ENCODE results near the gene NAB2. TPM values are rescaled to one million over a fixed set of nuclear protein-coding genes. Genes with fewer than 3 reads are reported as not detected.

NAB2 gene
- polyA plus RNA-seq, 2 of the 4 experiments (the other 2 are of a cell fraction): 8.6 to 9.8 TPM

GRCh38 chr12:57131896-57132744 is 43.2 kb downstream of the NAB2 start (continued):
- TF ChIP-seq PBX3 (IDR thresholded peaks at IDR 0.05) (no peak), BHLHE40 (IDR thresholded peaks at IDR 0.05; ENCODE audit: low read depth, low read length) (no peak), NFE2L2 (conservative IDR thresholded peaks at IDR 0.05; ENCODE audit: low read length) (no peak), RAD21 (conservative IDR thresholded peaks at IDR 0.05 in 1 of 2, IDR thresholded peaks at IDR 0.05 in 1 of 2) (no peak), TFCP2L1 (CRISPR knock-in tag; IDR thresholded peaks at IDR 0.05) (no peak), CBX2 (IDR thresholded peaks at IDR 0.05; ENCODE audit: borderline replicate concordance, low read depth) (no peak), RFX5 (IDR thresholded peaks at IDR 0.05) (no peak), HEYL (CRISPR knock-in tag; IDR thresholded peaks at IDR 0.05) (no peak)

GRCh38 chr12:57133013-57133569 is 44.2 kb downstream of the NAB2 start:
- ChIA-PET POLR2A (no interaction called here), CTCF (interaction anchor here (0.6 to 20.0 kb wide), 5 partner anchors 9 to 128 kb away, joined by 3 to 1152 read pairs (median 3); no protein-coding TSS in a partner anchor)
- no peaks in the 10 kb centered on the region for H3K9me3 ChIP-seq
- FAIRE-seq (no peak), DNase-seq (ENCODE audit: low read depth in 1 of 2, low spot score in 1 of 2) (no peak), ATAC-seq (no peak)
- H3K27ac ChIP-seq: peak overlapping the region in 1 of 2 experiments; percentile 57; a peak in 3 of 6 replicates
- TF ChIP-seq HES2 (IDR thresholded peaks at IDR 0.05) (no peak), HOXB13 (CRISPR knock-in tag; IDR thresholded peaks at IDR 0.05; ENCODE audit: low read depth) (no peak), RCOR1 (IDR thresholded peaks at IDR 0.05; ENCODE audit: low read depth, low read length) (no peak), EHF (CRISPR knock-in tag; IDR thresholded peaks at IDR 0.05) (no peak), ATOH8 (CRISPR knock-in tag; IDR thresholded peaks at IDR 0.05; ENCODE audit: low read depth) (no peak), POLR2A (IDR thresholded peaks at IDR 0.05; ENCODE audit: low read length) (no peak), RNF2 (IDR thresholded peaks at IDR 0.05; ENCODE audit: borderline replicate concordance, low read depth) (no peak), FOSB (CRISPR knock-in tag; IDR thresholded peaks at IDR 0.05) (no peak), POLR2AphosphoS2 (conservative IDR thresholded peaks at IDR 0.05; ENCODE audit: low read length) (no peak), ESRRA (IDR thresholded peaks at IDR 0.05; ENCODE audit: borderline replicate concordance, low read length) (no peak)
- peak overlapping the region; percentile 2; the same call in 1 of the 3 replicates for H3K4me2 ChIP-seq
- no peak overlapping the region for H3K4me3 ChIP-seq
- peaks cover 40% of the 10 kb centered on the region; the same call in 2 of the 3 replicates for H3K4me1 ChIP-seq
- WGBS (ENCODE audit: missing lambda C conversion rate): 46% methylated on average over 4 of the region's 4 CpGs

- H3K4me2 ChIP-seq: no peak overlapping the region
- H3K9me3 ChIP-seq: no peaks in the 10 kb centered on the region
- no peak for FAIRE-seq
- ChIA-PET POLR2A (no interaction called here), CTCF (interaction anchor here (0.7 to 20.0 kb wide), 4 partner anchors 10 to 44 kb away, joined by 3 to 1152 read pairs (median 27); no protein-coding TSS in a partner anchor)
- no peak for ATAC-seq
- H3K4me1 ChIP-seq: peaks cover 48% of the 10 kb centered on the region
- WGBS (ENCODE audit: missing lambda C conversion rate): 87% methylated on average over 6 of the region's 6 CpGs
- no peak overlapping the region for H3K4me3 ChIP-seq
- H3K27ac ChIP-seq: peak overlapping the region in 1 of 2 experiments; percentile 57; a peak in 2 of 6 replicates
- DNase-seq (ENCODE audit: low read depth in 1 of 2, low spot score in 1 of 2): no peak
- no peak for TF ChIP-seq CBX2 (IDR thresholded peaks at IDR 0.05; ENCODE audit: borderline replicate concordance, low read depth)
- no peak for TF ChIP-seq ZFP36 (IDR thresholded peaks at IDR 0.05; ENCODE audit: borderline replicate concordance, partially characterized antibody)
- no peak for TF ChIP-seq ATOH8 (CRISPR knock-in tag; IDR thresholded peaks at IDR 0.05; ENCODE audit: low read depth)
- TF ChIP-seq HOXB13 (CRISPR knock-in tag; IDR thresholded peaks at IDR 0.05; ENCODE audit: low read depth): no peak
- TF ChIP-seq HOXB5 (CRISPR knock-in tag; IDR thresholded peaks at IDR 0.05): no peak
- TF ChIP-seq BCL3 (IDR thresholded peaks at IDR 0.05): no peak
- no peak for TF ChIP-seq EHF (CRISPR knock-in tag; IDR thresholded peaks at IDR 0.05)
- no peak for TF ChIP-seq PBX3 (IDR thresholded peaks at IDR 0.05)
- TF ChIP-seq E2F6 (IDR thresholded peaks at IDR 0.05; ENCODE audit: borderline replicate concordance, low read depth): no peak
- no peak for TF ChIP-seq CTCF (IDR thresholded peaks at IDR 0.05)
- no peak for TF ChIP-seq NR3C1 (IDR thresholded peaks at IDR 0.05)
Observed at GRCh38 chr12:57133916-57134315, 45.0 kb downstream of the NAB2 start.

Data from A549 (cell line).